HCT116 (cell line): ENCODE measurements around the gene TTYH3.

Experiments
- POLR2AphosphoS5 ChIP-seq: IDR thresholded peaks from 2 replicates; pipeline ENCODE4 v1.6.1; 2011; ENCODE audit warnings: mild to moderate bottlenecking, low read depth, low read length, moderate library complexity
- ZNF274 ChIP-seq: fragments of 200-500 bp; sonication (Bioruptor generic); IDR thresholded peaks from 2 replicates; pipeline ENCODE4 v1.6.1; 2014; ENCODE audit warnings: mild to moderate bottlenecking, low read depth, low read length, inconsistent platforms
- TF ChIP-seq, protein P1 (sequence below): IDR thresholded peaks from 2 replicates; pipeline ENCODE4 v1.6.1; 2012; ENCODE audit warnings: low read depth
- TF ChIP-seq, protein P2 (sequence below), 3 experiments: fragments of 200-600 bp in 1 of 3; sonication (generic) in 1 of 3; IDR thresholded peaks in 2 of 3; conservative IDR thresholded peaks in 1 of 3; 2 replicates each; pipeline ENCODE4 v1.5.1; 2012 to 2017; ENCODE audit warnings: low read depth in 2 of 3, low read length in 2 of 3, antibody characterized with exemption in 1 of 3, borderline replicate concordance in 1 of 3, control low read depth in 1 of 3, mild to moderate bottlenecking in 1 of 3, mixed read lengths in 1 of 3, mixed run types in 1 of 3, moderate library complexity in 1 of 3; ENCODE audit not compliant: insufficient read depth in 1 of 3
- TF ChIP-seq, protein P3 (sequence below): IDR thresholded peaks from 2 replicates; pipeline ENCODE4 v1.6.1; 2011; ENCODE audit warnings: mild to moderate bottlenecking, low read length, moderate library complexity; ENCODE audit not compliant: insufficient replicate concordance; ENCODE audit errors: extremely low read depth

GRCh38 chr7:2633538-2634266 is 1.9 kb downstream of the TTYH3 start:
- TF ChIP-seq POLR2AphosphoS5 (no peak), ZNF274 (no peak)
- TF ChIP-seq, protein P1, sequence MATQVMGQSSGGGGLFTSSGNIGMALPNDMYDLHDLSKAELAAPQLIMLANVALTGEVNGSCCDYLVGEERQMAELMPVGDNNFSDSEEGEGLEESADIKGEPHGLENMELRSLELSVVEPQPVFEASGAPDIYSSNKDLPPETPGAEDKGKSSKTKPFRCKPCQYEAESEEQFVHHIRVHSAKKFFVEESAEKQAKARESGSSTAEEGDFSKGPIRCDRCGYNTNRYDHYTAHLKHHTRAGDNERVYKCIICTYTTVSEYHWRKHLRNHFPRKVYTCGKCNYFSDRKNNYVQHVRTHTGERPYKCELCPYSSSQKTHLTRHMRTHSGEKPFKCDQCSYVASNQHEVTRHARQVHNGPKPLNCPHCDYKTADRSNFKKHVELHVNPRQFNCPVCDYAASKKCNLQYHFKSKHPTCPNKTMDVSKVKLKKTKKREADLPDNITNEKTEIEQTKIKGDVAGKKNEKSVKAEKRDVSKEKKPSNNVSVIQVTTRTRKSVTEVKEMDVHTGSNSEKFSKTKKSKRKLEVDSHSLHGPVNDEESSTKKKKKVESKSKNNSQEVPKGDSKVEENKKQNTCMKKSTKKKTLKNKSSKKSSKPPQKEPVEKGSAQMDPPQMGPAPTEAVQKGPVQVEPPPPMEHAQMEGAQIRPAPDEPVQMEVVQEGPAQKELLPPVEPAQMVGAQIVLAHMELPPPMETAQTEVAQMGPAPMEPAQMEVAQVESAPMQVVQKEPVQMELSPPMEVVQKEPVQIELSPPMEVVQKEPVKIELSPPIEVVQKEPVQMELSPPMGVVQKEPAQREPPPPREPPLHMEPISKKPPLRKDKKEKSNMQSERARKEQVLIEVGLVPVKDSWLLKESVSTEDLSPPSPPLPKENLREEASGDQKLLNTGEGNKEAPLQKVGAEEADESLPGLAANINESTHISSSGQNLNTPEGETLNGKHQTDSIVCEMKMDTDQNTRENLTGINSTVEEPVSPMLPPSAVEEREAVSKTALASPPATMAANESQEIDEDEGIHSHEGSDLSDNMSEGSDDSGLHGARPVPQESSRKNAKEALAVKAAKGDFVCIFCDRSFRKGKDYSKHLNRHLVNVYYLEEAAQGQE = no peak
- TF ChIP-seq, protein P2, sequence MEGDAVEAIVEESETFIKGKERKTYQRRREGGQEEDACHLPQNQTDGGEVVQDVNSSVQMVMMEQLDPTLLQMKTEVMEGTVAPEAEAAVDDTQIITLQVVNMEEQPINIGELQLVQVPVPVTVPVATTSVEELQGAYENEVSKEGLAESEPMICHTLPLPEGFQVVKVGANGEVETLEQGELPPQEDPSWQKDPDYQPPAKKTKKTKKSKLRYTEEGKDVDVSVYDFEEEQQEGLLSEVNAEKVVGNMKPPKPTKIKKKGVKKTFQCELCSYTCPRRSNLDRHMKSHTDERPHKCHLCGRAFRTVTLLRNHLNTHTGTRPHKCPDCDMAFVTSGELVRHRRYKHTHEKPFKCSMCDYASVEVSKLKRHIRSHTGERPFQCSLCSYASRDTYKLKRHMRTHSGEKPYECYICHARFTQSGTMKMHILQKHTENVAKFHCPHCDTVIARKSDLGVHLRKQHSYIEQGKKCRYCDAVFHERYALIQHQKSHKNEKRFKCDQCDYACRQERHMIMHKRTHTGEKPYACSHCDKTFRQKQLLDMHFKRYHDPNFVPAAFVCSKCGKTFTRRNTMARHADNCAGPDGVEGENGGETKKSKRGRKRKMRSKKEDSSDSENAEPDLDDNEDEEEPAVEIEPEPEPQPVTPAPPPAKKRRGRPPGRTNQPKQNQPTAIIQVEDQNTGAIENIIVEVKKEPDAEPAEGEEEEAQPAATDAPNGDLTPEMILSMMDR (IDR thresholded peaks at IDR 0.05 in 2 of 3, conservative IDR thresholded peaks at IDR 0.05 in 1 of 3; ENCODE audit: borderline replicate concordance in 1 of 3, insufficient read depth in 1 of 3, low read depth in 2 of 3, low read length in 2 of 3) = no peak
- TF ChIP-seq, protein P3, sequence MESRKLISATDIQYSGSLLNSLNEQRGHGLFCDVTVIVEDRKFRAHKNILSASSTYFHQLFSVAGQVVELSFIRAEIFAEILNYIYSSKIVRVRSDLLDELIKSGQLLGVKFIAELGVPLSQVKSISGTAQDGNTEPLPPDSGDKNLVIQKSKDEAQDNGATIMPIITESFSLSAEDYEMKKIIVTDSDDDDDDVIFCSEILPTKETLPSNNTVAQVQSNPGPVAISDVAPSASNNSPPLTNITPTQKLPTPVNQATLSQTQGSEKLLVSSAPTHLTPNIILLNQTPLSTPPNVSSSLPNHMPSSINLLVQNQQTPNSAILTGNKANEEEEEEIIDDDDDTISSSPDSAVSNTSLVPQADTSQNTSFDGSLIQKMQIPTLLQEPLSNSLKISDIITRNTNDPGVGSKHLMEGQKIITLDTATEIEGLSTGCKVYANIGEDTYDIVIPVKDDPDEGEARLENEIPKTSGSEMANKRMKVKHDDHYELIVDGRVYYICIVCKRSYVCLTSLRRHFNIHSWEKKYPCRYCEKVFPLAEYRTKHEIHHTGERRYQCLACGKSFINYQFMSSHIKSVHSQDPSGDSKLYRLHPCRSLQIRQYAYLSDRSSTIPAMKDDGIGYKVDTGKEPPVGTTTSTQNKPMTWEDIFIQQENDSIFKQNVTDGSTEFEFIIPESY = no peak
